ENCODE measurements around the gene NAA20. TPM values are rescaled to one million over a fixed set of nuclear protein-coding genes. Genes with fewer than 3 reads are reported as not detected.

NAA20 gene
- total and polyA plus RNA-seq, 9 of the 15 experiments (the other 6 are each of a cell fraction or from before 2014, with no cell fraction given), result 51.4 to 361 (median 84.6) TPM

GRCh38 chr20:19977373-19977770 is 39.8 kb upstream of the NAA20 start:
- Histone ChIP-seq H3K36me3 (ENCODE audit: control insufficient read depth, insufficient read depth, low read length) (no peaks in the 10 kb centered on the region), H4K20me1 (replicated peaks; ENCODE audit: control insufficient read depth, insufficient read depth, low read length) (no peaks in the 10 kb centered on the region), H3K9me1 (ENCODE audit: control insufficient read depth, insufficient read depth, low read length) (no peaks in the 10 kb centered on the region), H3K4me2 (ENCODE audit: insufficient read depth, low read length) (no peak overlapping the region), H3K79me2 (ENCODE audit: control insufficient read depth, insufficient read depth, low read length) (no peaks in the 10 kb centered on the region), H3K4me3 (no peak overlapping the region), H3K9ac (ENCODE audit: insufficient read depth in 1 of 2, low read depth in 2 of 2, low read length in 2 of 2) (no peak overlapping the region), H3K27me3 (ENCODE audit: control insufficient read depth in 2 of 2, insufficient read depth in 2 of 2, low read length in 2 of 2) (peaks cover 10 to 49% of the 10 kb centered on the region in 2 experiments), H3K27ac (ENCODE audit: extremely low read depth, low read depth, low read length) (no peak overlapping the region), H2AFZ (ENCODE audit: low read depth, low read length) (no peak overlapping the region), H3K9me3 (replicated peaks; ENCODE audit: control insufficient read depth, insufficient read depth, low read depth, low read length) (no peaks in the 10 kb centered on the region), H3K4me1 (replicated peaks in 1 of 2; ENCODE audit: control insufficient read depth in 2 of 2, insufficient read depth in 2 of 2, low read length in 2 of 2) (peaks cover 0 to 4% of the 10 kb centered on the region in 2 experiments; a peak in 1 of 5 replicates)
- intact Hi-C loops (cut with micrococcal nuclease) (no loop called here), in situ Hi-C loops (cut with MboI) (no loop called here)
- no peak for DNase-seq (ENCODE audit: extremely low read depth in 1 of 4, low spot score in 3 of 4)
- no peak for ATAC-seq
- ChIA-PET POLR2A (interaction anchor here (1.1 kb wide), 1 partner anchor 13 kb away, joined by 3 read pairs; no protein-coding TSS in a partner anchor), CTCF (ENCODE audit: low intra/inter-chr PET ratio) (no interaction called here)
- BruUV-seq (replicated peaks), result no TSS peak
- WGBS (ENCODE audit: insufficient coverage, low coverage, missing lambda C conversion rate), result 0% methylated on average over 5 of the region's 5 CpGs
- no peak for FAIRE-seq
- TF ChIP-seq ZBTB1 (CRISPR knock-in tag; IDR thresholded peaks at IDR 0.05; ENCODE audit: borderline replicate concordance, low read depth) (no peak), KAT2B (IDR thresholded peaks at IDR 0.05; ENCODE audit: low read depth, low read length) (no peak), IFI16 (CRISPR knock-in tag; IDR thresholded peaks at IDR 0.05) (no peak)

DNA sequence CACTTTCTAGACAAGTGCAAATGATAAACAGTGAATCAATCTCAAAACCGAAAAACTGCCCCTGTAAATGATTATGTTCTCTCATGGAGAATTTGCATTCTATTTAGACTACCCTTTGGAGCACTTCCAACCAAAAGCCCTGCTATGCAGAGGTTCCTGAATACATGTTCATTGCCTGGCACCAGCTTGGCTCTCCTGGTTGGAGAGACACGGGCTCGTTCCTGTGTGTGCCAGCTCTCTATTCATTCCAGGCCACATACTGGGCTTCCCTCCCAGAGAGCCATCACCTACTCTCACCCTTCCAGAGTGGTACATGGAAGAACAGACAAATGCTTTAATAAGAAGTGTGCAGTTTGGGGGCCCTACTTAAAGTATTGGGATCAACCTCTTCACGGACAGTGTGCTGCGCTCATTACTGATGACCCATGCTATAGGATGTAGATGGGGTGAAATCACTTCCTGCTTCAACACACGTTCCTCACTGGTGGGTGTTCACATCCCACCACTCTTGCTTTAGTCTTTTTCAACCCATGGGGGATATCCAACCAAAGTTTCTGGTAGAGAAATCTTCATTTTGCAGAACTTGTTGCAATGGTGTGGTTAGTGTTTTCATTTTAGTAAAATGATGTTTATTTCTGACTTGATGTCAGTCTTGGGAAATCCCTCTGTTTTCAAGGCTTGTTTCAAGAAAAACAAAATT is 38.5 kb upstream of the NAA20 start:
- peaks cover 0 to 4% of the 10 kb centered on the region in 2 experiments; a peak in 1 of 5 replicates for H3K4me1 ChIP-seq (replicated peaks in 1 of 2; ENCODE audit: control insufficient read depth in 2 of 2, insufficient read depth in 2 of 2, low read length in 2 of 2)
- no peak overlapping the region for H2AFZ ChIP-seq (ENCODE audit: low read depth, low read length)
- H4K20me1 ChIP-seq (replicated peaks; ENCODE audit: control insufficient read depth, insufficient read depth, low read length), result no peaks in the 10 kb centered on the region
- H3K36me3 ChIP-seq (ENCODE audit: control insufficient read depth, insufficient read depth, low read length), result no peaks in the 10 kb centered on the region
- ChIA-PET POLR2A (no interaction called here), CTCF (ENCODE audit: low intra/inter-chr PET ratio) (no interaction called here)
- peaks cover 9 to 46% of the 10 kb centered on the region in 2 experiments for H3K27me3 ChIP-seq (ENCODE audit: control insufficient read depth in 2 of 2, insufficient read depth in 2 of 2, low read length in 2 of 2)
- no peak overlapping the region for H3K4me2 ChIP-seq (ENCODE audit: insufficient read depth, low read length)
- H3K4me3 ChIP-seq, result no peak overlapping the region
- no peak for FAIRE-seq
- 12% methylated on average over 3 of the region's 6 CpGs for WGBS (ENCODE audit: insufficient coverage, low coverage, missing lambda C conversion rate)
- DNase-seq (ENCODE audit: extremely low read depth in 1 of 4, low spot score in 3 of 4), result no peak
- no peaks in the 10 kb centered on the region for H3K9me3 ChIP-seq (replicated peaks; ENCODE audit: control insufficient read depth, insufficient read depth, low read depth, low read length)
- H3K27ac ChIP-seq (ENCODE audit: extremely low read depth, low read depth, low read length), result no peak overlapping the region
- ATAC-seq, result no peak
- TF ChIP-seq, protein P1, sequence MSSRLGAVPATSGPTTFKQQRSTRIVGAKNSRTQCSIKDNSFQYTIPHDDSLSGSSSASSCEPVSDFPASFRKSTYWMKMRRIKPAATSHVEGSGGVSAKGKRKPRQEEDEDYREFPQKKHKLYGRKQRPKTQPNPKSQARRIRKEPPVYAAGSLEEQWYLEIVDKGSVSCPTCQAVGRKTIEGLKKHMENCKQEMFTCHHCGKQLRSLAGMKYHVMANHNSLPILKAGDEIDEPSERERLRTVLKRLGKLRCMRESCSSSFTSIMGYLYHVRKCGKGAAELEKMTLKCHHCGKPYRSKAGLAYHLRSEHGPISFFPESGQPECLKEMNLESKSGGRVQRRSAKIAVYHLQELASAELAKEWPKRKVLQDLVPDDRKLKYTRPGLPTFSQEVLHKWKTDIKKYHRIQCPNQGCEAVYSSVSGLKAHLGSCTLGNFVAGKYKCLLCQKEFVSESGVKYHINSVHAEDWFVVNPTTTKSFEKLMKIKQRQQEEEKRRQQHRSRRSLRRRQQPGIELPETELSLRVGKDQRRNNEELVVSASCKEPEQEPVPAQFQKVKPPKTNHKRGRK (tag; IDR thresholded peaks at IDR 0.05), result no peak
- no peak for TF ChIP-seq DPF2 (IDR thresholded peaks at IDR 0.05)
- TF ChIP-seq POLR2B (IDR thresholded peaks at IDR 0.05; ENCODE audit: low read depth, partially characterized antibody), result no peak
- no peak for TF ChIP-seq ZNF121 (CRISPR knock-in tag; conservative IDR thresholded peaks at IDR 0.05)
- no peak for TF ChIP-seq STAG1 (CRISPR knock-in tag; IDR thresholded peaks at IDR 0.05; ENCODE audit: borderline replicate concordance)
- no peak for TF ChIP-seq MECOM (CRISPR knock-in tag; IDR thresholded peaks at IDR 0.05)
- TF ChIP-seq ZFP36 (IDR thresholded peaks at IDR 0.05; ENCODE audit: low read depth, low read length, partially characterized antibody), result no peak
- H3K79me2 ChIP-seq (ENCODE audit: control insufficient read depth, insufficient read depth, low read length), result no peaks in the 10 kb centered on the region
- intact Hi-C loops (cut with micrococcal nuclease), result no loop called here
- BruUV-seq (replicated peaks), result no TSS peak
- in situ Hi-C loops (cut with MboI), result no loop called here
- H3K9me1 ChIP-seq (ENCODE audit: control insufficient read depth, insufficient read depth, low read length), result no peaks in the 10 kb centered on the region
- no peak overlapping the region for H3K9ac ChIP-seq (ENCODE audit: insufficient read depth in 1 of 2, low read depth in 2 of 2, low read length in 2 of 2)

Measured in K562 (cell line).